GM23338 (cell line): ENCODE results near the gene TBX6.

Source experiments
- EZH2 ChIP-seq: fragments of 200-600 bp; sonication (generic); IDR thresholded peaks from one replicate; pipeline ENCODE4 v1.8.0; 2017; ENCODE audit warnings: antibody characterized with exemption, mild to moderate bottlenecking, low read depth; ENCODE audit not compliant: unreplicated experiment
- EZH2phosphoT487 ChIP-seq: fragments of 200-600 bp; sonication (generic); IDR thresholded peaks from one replicate; pipeline ENCODE4 v1.8.1; 2018; ENCODE audit warnings: antibody characterized with exemption; ENCODE audit not compliant: unreplicated experiment
- JUNB ChIP-seq: IDR thresholded peaks from one replicate; pipeline ENCODE4 v1.6.1; 2016; ENCODE audit warnings: antibody characterized with exemption; ENCODE audit not compliant: unreplicated experiment
- POLR2AphosphoS5 ChIP-seq: IDR thresholded peaks from 2 replicates; pipeline ENCODE4 v1.6.1; 2016; ENCODE audit warnings: antibody characterized with exemption, low read depth
- REST ChIP-seq: IDR thresholded peaks from one replicate; pipeline ENCODE4 v1.6.1; 2018; ENCODE audit warnings: antibody characterized with exemption; ENCODE audit not compliant: unreplicated experiment
- ZNF114 ChIP-seq: fragments of 250-450 bp; sonication (Bioruptor Pico); IDR thresholded peaks from 2 replicates; pipeline ENCODE4 v1.5.0; 2020; ENCODE audit warnings: mild to moderate bottlenecking, moderate library complexity
- TF ChIP-seq, protein P1 (sequence below), 2 experiments: fragments of 200-600 bp in 1 of 2; sonication (generic) in 1 of 2; conservative IDR thresholded peaks; 2 replicates each; pipeline versions ENCODE4 v1.5.1 to v1.6.1; 2016 to 2017; ENCODE audit warnings: antibody characterized with exemption in 2 of 2, low read depth in 2 of 2, mild to moderate bottlenecking in 2 of 2, moderate library complexity in 1 of 2
- TF ChIP-seq, protein P2 (sequence below): IDR thresholded peaks from 2 replicates; pipeline ENCODE4 v1.6.1; 2016; ENCODE audit warnings: antibody characterized with exemption

DNA sequence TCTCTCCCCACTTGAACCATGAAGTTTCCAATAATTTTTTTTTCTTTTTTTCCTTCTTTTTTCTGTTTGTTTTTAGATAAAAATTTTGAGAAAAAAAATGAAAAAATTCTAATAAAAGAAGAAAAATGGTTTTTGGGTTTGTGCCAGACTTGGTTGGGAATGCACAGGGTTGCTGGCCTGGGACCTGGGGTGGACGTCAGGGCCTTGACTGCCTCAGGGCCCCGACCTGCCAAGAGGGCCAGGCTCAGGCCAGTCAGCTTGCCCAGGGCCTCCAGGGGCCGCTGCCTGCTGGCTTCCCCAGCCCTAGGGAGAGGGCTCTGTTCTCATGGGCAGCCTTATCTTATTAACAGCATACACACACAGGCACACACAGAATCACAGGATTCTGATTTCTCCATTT is 6.5 kb downstream of the TBX6 start:
- TF ChIP-seq EZH2phosphoT487 (no peak), ZNF114 (CRISPR knock-in tag) (no peak), JUNB (no peak), POLR2AphosphoS5 (no peak), EZH2 (no peak), REST (no peak)
- TF ChIP-seq, protein P1, sequence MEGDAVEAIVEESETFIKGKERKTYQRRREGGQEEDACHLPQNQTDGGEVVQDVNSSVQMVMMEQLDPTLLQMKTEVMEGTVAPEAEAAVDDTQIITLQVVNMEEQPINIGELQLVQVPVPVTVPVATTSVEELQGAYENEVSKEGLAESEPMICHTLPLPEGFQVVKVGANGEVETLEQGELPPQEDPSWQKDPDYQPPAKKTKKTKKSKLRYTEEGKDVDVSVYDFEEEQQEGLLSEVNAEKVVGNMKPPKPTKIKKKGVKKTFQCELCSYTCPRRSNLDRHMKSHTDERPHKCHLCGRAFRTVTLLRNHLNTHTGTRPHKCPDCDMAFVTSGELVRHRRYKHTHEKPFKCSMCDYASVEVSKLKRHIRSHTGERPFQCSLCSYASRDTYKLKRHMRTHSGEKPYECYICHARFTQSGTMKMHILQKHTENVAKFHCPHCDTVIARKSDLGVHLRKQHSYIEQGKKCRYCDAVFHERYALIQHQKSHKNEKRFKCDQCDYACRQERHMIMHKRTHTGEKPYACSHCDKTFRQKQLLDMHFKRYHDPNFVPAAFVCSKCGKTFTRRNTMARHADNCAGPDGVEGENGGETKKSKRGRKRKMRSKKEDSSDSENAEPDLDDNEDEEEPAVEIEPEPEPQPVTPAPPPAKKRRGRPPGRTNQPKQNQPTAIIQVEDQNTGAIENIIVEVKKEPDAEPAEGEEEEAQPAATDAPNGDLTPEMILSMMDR (conservative IDR thresholded peaks at IDR 0.05; ENCODE audit: low read depth in 2 of 2), result no peak
- TF ChIP-seq, protein P2, sequence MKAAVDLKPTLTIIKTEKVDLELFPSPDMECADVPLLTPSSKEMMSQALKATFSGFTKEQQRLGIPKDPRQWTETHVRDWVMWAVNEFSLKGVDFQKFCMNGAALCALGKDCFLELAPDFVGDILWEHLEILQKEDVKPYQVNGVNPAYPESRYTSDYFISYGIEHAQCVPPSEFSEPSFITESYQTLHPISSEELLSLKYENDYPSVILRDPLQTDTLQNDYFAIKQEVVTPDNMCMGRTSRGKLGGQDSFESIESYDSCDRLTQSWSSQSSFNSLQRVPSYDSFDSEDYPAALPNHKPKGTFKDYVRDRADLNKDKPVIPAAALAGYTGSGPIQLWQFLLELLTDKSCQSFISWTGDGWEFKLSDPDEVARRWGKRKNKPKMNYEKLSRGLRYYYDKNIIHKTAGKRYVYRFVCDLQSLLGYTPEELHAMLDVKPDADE, result no peak
